ENCODE data around the gene IQGAP1. TPM values are rescaled to one million over a fixed set of nuclear protein-coding genes. Genes with fewer than 3 reads are reported as not detected.

The IQGAP1 gene
- total RNA-seq, 1 donor from 2014 or later, result 265 TPM

DNA sequence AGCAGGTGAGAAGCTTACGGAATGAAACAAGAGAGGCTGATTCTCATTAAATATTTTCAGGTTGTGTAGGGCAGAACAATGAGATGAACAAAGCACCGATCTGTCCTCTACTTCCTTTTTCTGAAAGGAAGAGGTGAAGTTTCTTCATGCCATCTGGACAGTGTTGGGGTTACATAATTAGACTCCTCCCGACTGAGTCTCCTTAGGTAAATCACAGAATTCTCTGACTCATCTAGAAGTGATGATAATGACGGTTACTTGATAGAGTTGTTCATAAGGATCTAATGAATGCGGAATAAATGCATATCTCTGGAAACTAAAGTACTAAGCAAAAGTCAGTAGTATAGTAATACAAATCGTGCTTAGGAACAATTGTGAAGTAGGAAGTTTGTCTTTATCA lies 162.9 kb downstream of the IQGAP1 start:
- no peaks in the 10 kb centered on the region for H3K27me3 ChIP-seq (ENCODE audit: low read depth)
- H3K4me1 ChIP-seq, result peaks cover 35% of the 10 kb centered on the region
- H3K9me3 ChIP-seq, result no peaks in the 10 kb centered on the region
- intact Hi-C loops (cut with DNase I), result no loop called here
- ATAC-seq, result peak in 1 of 2 donors; percentile 50
- TF ChIP-seq CTCF (IDR thresholded peaks at IDR 0.05), result no peak
- H3K4me3 ChIP-seq, result no peak overlapping the region
- no peak overlapping the region for H3K27ac ChIP-seq
- H3K36me3 ChIP-seq, result peaks cover 13% of the 10 kb centered on the region
- DNase-seq, result no peak

Other genes with a start within 250 kb of the IQGAP1 start
- gene SEMA4B, start 186.9 kb upstream of the IQGAP1 start, total RNA-seq, result 48.1 TPM
- gene CIB1, start 154.3 kb upstream of the IQGAP1 start, total RNA-seq, result 80.8 TPM
- 13.1 TPM for gene GDPGP1, start 154.0 kb upstream of the IQGAP1 start, total RNA-seq
- gene TTLL13, start 138.7 kb upstream of the IQGAP1 start, total RNA-seq, result not detected
- gene NGRN, start 122.6 kb upstream of the IQGAP1 start, total RNA-seq, result 73.4 TPM
- gene ZNF774, start 36.0 kb upstream of the IQGAP1 start, total RNA-seq, result 5.5 TPM
- gene CRTC3, start 141.7 kb downstream of the IQGAP1 start, total RNA-seq, result 40.6 TPM